ENCODE results near the gene ODC1. TPM values are rescaled to one million over a fixed set of nuclear protein-coding genes. Genes with fewer than 3 reads are reported as not detected.

ODC1 gene
- total RNA-seq, 1 experiment from 2014 or later = 231 TPM

- TF ChIP-seq MAX (IDR thresholded peaks at IDR 0.05) (no peak), ELF1 (IDR thresholded peaks at IDR 0.05; ENCODE audit: borderline replicate concordance, low read depth) (no peak)
- Histone ChIP-seq H3K9me2 (ENCODE audit: insufficient read depth) (no peaks in the 10 kb centered on the region), H3K27me3 (ENCODE audit: insufficient read depth, low read length) (no peaks in the 10 kb centered on the region), H3K4me1 (ENCODE audit: control insufficient read depth in 1 of 2, insufficient read depth in 2 of 2, low read length in 2 of 2) (peaks cover 19 to 35% of the 10 kb centered on the region in 2 experiments), H3K4me3 (replicated peaks in 1 of 2; ENCODE audit: low read depth in 1 of 2, low read length in 2 of 2) (no peak overlapping the region), H3K79me2 (ENCODE audit: insufficient read depth, low read length) (peaks cover 50% of the 10 kb centered on the region), H3K9me3 (ENCODE audit: control insufficient read depth in 1 of 2, insufficient read depth in 1 of 2, low read depth in 1 of 2, low read length in 2 of 2) (no peaks in the 10 kb centered on the region), H3K27ac (ENCODE audit: low read depth, low read length) (no peak overlapping the region), H4K20me1 (ENCODE audit: insufficient read depth) (no peaks in the 10 kb centered on the region), H3K36me3 (ENCODE audit: control insufficient read depth in 1 of 2, insufficient read depth in 2 of 2, low read length in 2 of 2) (peaks cover 2 to 23% of the 10 kb centered on the region in 2 experiments; a peak in 2 of 4 replicates), H3K9ac (ENCODE audit: low read length) (no peak overlapping the region), H2AFZ (ENCODE audit: low read depth, low read length, poor library complexity, severe bottlenecking) (no peak overlapping the region), H3K4me2 (ENCODE audit: low read length) (no peak overlapping the region)
- ChIA-PET CTCF (no interaction called here), RAD21 (ENCODE audit: low non-redundant PET in 1 of 2, low total read pairs in 2 of 2, uncharacterized antibody in 2 of 2, unreplicated experiment in 2 of 2) (no interaction called here), POLR2A (no interaction called here)
- DNase-seq (ENCODE audit: low read depth, low spot score) (no peak), ATAC-seq (no peak)
- BruUV-seq (replicated peaks) = no TSS peak
- intact Hi-C loops (cut with micrococcal nuclease) = no loop called here
Measured at GRCh38 chr2:10398496-10398895, 49.6 kb downstream of the ODC1 start.

GRCh38 chr2:10397878-10398277 is 50.2 kb downstream of the ODC1 start:
- no peak for TF ChIP-seq JUND (IDR thresholded peaks at IDR 0.05)
- TF ChIP-seq RAD21 (IDR thresholded peaks at IDR 0.05; ENCODE audit: low read depth) = no peak
- no peak for TF ChIP-seq EGR1 (IDR thresholded peaks at IDR 0.05; ENCODE audit: low read depth)
- TF ChIP-seq FOSL1 (IDR thresholded peaks at IDR 0.05; ENCODE audit: low read depth) = no peak
- no peaks in the 10 kb centered on the region for H3K9me2 ChIP-seq (ENCODE audit: insufficient read depth)
- H3K27ac ChIP-seq (ENCODE audit: low read depth, low read length) = no peak overlapping the region
- no peak overlapping the region for H2AFZ ChIP-seq (ENCODE audit: low read depth, low read length, poor library complexity, severe bottlenecking)
- RAD21 ChIA-PET (ENCODE audit: low non-redundant PET in 1 of 2, low total read pairs in 2 of 2, uncharacterized antibody in 2 of 2, unreplicated experiment in 2 of 2) = no interaction called here
- H3K27me3 ChIP-seq (ENCODE audit: insufficient read depth, low read length) = no peaks in the 10 kb centered on the region
- H3K4me3 ChIP-seq (replicated peaks in 1 of 2; ENCODE audit: low read depth in 1 of 2, low read length in 2 of 2) = no peak overlapping the region
- CTCF ChIA-PET = no interaction called here
- DNase-seq (ENCODE audit: low read depth, low spot score) = no peak
- H3K9ac ChIP-seq (ENCODE audit: low read length) = no peak overlapping the region
- no peaks in the 10 kb centered on the region for H4K20me1 ChIP-seq (ENCODE audit: insufficient read depth)
- H3K4me2 ChIP-seq (ENCODE audit: low read length) = no peak overlapping the region
- peaks cover 2 to 23% of the 10 kb centered on the region in 2 experiments; a peak in 2 of 4 replicates for H3K36me3 ChIP-seq (ENCODE audit: control insufficient read depth in 1 of 2, insufficient read depth in 2 of 2, low read length in 2 of 2)
- POLR2A ChIA-PET = no interaction called here
- peaks cover 52% of the 10 kb centered on the region for H3K79me2 ChIP-seq (ENCODE audit: insufficient read depth, low read length)
- BruUV-seq (replicated peaks) = no TSS peak
- ATAC-seq = no peak
- H3K9me3 ChIP-seq (ENCODE audit: control insufficient read depth in 1 of 2, insufficient read depth in 1 of 2, low read depth in 1 of 2, low read length in 2 of 2) = no peaks in the 10 kb centered on the region
- intact Hi-C loops (cut with micrococcal nuclease) = no loop called here
- H3K4me1 ChIP-seq (ENCODE audit: control insufficient read depth in 1 of 2, insufficient read depth in 2 of 2, low read length in 2 of 2) = peaks cover 19 to 39% of the 10 kb centered on the region in 2 experiments
